T follicular helper cell (primary cell): ENCODE data around the gene ZNF598.

Experiments used
- DNase-seq: peaks from one replicate; pipeline ENCODE4 v3.0.0-alpha.2; 2020; ENCODE audit warnings: low read depth

ZNF598 gene

GRCh38 chr16:2007081-2007836 is 2.4 kb downstream of the ZNF598 start:
- DNase-seq: no peak

GRCh38 chr16:2006317-2006716 is 3.3 kb downstream of the ZNF598 start:
- no peak for DNase-seq

- DNase-seq: no peak
Measured at GRCh38 chr16:2005646-2006045, 4.0 kb downstream of the ZNF598 start.

GRCh38 chr16:2004795-2005517 is 4.7 kb downstream of the ZNF598 start:
- no peak for DNase-seq

DNA sequence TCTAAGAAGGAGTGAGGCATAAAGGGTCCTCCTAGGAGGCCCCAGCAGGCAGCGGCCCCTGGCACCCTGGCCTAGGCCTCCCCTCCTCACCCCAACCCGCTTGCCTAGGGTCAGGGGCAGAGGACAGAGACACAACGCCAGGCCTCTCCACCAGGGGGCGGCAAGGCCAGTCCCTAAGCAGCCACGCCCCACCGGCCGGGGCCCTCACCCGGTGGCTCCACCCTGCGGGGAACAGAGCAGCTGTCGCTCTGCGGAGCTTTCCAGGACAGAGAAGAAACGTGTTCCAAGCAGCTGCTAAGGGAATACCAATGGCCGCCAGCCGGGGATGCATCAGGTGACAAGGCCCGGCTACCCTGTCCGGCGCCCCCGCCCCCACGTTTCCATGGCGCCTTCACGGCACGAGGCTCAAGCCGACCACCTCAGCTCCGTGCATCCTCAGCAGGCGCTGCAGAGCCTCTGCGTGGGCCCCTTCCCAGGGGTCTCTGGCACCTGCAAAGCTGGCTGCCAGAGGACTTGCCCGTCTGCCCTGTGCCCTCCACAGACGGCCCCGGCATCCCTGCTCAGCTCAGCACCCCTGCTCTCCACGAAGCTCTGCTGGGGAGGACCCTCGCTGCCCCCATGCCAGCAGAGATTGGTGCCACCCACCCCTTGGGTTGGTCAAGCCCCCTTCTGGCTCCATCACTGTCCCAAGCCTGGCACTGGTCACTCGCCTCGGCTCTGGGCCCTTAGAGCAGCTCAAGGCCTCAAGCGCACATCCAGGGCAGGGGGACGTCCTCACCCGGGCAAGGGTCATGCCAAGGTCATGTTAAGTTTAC is 5.6 kb downstream of the ZNF598 start:
- peak; percentile 82 for DNase-seq

GRCh38 chr16:2003231-2003826 is 6.3 kb downstream of the ZNF598 start:
- no peak for DNase-seq

GRCh38 chr16:2002406-2003230 is 7.0 kb downstream of the ZNF598 start:
- no peak for DNase-seq

GRCh38 chr16:2001456-2002355 is 7.9 kb downstream of the ZNF598 start:
- no peak for DNase-seq

DNA sequence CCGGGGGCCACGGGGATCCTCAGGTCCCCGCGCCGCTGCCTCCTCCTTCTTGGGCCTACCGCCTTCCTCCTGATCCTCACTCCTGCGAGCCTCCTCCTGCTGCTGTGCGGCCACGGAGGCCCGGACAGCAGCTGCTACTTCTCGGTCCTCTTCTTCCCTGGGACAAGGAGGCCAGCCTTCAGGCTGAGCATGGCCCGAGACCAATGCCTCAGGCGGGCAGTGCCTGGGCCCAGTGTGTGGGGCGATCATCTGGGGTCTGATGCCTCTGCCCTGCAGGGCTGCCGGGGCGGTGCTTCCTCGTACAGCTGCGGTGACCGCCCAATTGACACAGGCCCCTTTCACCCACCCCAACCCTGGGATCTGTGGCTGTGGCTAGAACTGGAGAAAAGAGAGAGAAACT is 8.6 kb downstream of the ZNF598 start:
- DNase-seq: no peak

GRCh38 chr16:1999866-2000514 is 9.6 kb downstream of the ZNF598 start:
- no peak for DNase-seq

- no peak for DNase-seq
Measured at GRCh38 chr16:1998852-1999801, 10.5 kb downstream of the ZNF598 start.

DNA sequence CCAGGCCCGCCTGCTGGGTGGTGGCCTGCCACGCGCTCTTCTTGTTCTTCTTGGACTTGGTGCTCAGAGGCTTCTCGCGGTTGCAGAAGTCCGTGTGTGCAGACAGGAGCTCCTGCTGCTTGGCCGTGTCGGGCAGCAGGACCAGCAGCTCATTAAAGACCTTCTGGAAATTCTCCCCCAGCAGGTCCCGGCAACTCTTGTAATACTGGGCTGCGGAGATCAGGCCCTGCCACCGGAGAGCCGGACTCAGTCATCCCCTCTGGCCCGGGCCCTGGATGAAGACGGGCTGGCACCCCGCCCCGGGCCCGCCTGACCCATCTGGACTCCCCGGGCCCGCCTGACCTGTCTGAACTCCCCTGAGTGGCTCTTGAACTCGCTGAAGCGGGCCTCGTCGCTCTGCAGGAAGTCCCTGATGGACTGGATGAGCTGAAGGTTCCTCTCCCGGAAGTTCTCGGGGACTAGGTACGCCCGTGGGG is 11.2 kb downstream of the ZNF598 start:
- no peak for DNase-seq

- DNase-seq: no peak
Measured at GRCh38 chr16:1997494-1998359, 11.9 kb downstream of the ZNF598 start.

DNA sequence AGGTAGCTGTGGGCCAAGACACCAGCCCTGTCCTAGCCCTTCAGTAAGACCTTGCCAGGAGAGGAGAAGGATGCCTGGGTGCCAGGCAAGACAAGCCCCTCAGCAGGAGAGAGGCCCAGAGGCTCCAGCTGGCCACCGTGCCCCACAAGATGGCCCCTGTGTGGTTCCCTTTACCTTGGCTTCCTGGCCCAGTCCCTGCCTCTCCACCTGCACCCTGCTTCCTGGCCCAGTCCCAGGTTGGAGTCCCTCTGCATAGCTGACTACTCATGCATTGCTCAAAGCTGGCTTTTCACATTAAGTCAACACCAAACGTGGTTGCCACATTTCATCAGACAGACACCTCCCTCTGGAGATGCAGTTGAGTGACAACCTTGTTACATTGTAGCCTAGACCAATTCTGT is 15.9 kb downstream of the ZNF598 start:
- no peak for DNase-seq

DNA sequence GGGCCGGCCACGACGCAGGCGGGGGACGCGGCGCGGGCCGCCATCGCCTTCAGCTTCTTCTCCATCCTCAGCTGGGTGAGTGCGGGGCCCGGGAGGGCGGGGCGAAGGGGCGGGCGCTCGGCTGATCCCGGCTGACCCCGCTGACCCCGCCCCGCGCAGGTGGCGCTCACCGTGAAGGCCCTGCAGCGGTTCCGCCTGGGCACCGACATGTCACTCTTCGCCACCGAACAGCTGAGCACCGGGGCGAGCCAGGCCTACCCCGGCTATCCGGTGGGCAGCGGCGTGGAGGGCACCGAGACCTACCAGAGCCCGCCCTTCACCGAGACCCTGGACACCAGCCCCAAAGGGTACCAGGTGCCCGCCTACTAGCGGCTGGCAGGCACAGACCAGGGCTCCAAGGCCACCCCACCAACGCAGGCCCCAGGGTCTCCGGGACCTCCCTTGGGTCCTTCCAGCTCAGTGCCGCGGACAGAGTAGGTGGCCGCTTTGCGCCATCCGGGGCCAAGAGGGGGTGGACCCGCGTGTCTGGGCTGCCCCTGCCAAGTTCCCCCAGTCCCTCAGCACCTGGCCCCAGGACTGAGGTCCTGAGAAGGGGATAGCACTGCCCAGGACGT is 16.8 kb downstream of the ZNF598 start:
- DNase-seq: no peak

DNA sequence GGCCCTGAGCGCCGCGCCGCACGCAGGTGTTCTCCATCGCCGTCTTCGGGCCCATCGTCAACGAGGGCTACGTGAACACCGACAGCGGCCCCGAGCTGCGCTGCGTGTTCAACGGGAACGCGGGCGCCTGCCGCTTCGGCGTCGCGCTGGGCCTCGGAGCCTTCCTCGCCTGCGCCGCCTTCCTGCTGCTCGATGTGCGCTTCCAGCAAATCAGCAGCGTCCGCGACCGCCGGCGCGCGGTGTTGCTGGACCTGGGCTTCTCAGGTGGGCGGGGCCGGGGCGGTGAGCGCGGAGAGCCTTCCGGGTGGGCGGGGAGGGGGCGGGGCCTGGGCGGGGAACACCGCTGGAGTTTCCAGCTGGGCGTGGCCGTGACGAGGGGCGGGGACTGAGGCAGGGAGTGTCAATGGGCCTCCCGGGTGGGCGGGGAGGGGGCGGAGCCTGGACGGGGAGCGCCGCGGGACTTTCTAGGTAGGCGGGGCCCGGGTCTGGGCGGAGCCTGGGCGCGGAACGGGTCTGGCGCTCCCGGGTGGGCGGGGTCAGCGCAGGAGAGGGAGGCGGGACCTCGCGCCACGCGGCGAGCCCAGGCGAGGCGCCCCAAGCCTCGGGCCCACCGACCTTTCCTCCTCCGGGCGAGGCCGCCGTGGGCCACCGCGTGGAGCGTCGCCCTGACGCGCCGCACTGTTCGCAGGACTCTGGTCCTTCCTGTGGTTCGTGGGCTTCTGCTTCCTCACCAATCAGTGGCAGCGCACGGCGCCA is 17.5 kb downstream of the ZNF598 start:
- DNase-seq: peak; percentile 99
